Left renal pelvis (tissue), 4 donors: ENCODE data around the gene ZNF14. TPM values are rescaled to one million over a fixed set of nuclear protein-coding genes. Genes with fewer than 3 reads are reported as not detected.
A peak's percentile ranks its signal among the peaks of the same experiment; 100 is the strongest.
"Not testable (repeated sequence)": the region's sequence is repeated elsewhere in the genome, so short reads cannot be mapped to it uniquely, and the experiment has no call there.

Experiments
- DNase-seq, 4 donors: peaks; one replicate each; pipeline ENCODE4 v3.0.0-alpha.2; 2013; ENCODE audit warnings: low read depth in 4 of 4, low spot score in 3 of 4
- polyA plus RNA-seq, 4 donors: library from polyadenylated mRNA; unstranded; fragments of 120-200 nt; gene quantifications; one replicate each; pipeline ENCODE4 v1.2.1, GENCODE V29; 2013; ENCODE audit not compliant: insufficient read length in 4 of 4

ZNF14 gene
- polyA plus RNA-seq = 10 to 100 TPM; 10.2 to 17.7 (median 15.0) TPM

DNA sequence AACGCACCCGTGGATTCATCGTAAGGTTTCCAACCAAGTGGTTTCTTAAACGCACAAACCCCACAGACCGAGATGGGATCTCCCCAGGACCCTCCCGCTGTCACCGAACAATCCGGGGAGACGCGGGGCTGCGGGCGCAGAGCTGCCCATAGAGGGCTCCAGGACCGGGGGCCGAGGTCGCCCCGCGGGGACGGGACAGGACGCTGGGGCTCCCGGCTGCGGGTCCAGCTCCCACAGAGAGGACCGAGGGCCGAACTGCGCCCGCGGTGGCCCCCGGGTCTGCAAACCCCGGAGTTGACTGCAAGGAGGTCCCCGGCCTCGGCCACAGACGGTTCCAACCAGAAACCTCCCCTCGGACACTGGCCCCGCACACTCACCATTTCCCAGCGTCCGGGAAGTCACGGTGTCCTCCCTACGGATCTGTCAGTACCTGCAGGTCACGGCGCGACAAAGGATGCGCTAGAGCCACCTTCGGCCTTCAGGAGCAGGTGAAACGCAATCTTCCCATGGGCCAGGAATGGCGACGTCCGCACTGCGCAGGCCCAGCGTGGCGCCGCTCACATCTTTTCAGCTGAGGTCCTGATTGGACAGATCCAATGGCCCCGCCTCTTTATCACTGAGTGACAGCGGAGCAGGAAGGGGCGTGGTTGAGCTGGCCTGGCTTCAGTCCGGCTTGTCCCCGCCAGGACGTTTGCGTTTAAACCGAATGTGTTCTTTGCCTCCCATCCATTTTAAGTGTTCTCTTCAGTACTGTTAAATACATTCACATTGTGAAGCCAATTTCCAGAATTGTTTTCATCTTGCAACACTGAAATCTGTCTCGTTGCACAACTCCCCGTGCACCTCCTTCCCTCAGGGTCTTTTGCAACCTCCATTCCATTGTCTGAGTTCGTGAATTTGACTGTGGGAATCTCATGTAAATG lies at the start of gene ZNF14:
Gene ZNF14, minus strand, starts transcription at position 534 of the 923 bp plus-strand sequence. Its CDS starts 154 bp downstream, at position 380.
- DNase-seq = peak; percentile 91 to 93 (median 92)

DNA sequence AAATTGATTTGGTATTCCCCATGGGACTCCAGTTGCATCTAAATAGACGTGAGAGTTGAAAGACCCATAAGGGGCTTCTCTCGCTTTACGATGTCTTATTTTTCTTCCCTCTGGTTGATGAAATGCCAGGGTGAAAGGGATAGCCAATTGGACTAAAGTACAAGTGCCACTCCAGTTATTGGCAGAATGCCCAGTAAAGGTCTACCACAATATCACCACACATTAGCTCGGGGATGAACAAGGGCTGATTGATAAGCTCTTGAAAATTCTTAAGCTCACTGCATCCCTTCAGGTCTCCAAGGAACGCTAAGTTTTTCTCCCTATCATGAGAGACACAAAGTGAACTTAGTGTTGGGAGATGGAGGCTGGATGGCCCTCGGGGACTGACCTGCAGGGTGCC lies 48.9 kb upstream of the ZNF14 start:
- DNase-seq = not testable (repeated sequence)

GRCh38 chr19:19778666-19779065 lies 45.8 kb upstream of the ZNF14 start:
- no peak for DNase-seq

DNA sequence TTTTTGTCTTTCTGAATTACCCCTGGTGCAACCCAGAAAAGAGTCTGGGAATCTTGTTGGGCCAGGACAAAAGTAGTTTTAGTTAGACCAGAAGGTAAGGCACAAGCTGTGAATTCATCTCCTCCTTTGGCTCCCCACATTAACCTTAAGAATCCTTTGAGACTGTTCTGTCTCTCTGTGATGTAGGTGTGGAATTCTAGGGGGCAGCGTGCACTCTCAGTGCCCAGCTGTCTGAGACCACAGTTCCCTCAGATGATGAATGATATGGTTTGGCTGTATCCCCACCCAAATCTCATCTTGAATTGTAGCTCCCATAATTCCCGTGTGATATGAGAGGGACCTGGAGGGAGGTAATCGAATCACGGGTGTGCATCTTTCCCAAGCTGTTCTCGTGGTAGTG lies 44.8 kb upstream of the ZNF14 start:
- no peak for DNase-seq

- DNase-seq = peak; percentile 92 to 97 (median 96)
Measured at GRCh38 chr19:19776206-19777008, 43.5 kb upstream of the ZNF14 start.

- peak in 1 of 4 donors; percentile 18 for DNase-seq
Measured at GRCh38 chr19:19775891-19776205, 42.9 kb upstream of the ZNF14 start.

GRCh38 chr19:19774354-19775033 lies 41.6 kb upstream of the ZNF14 start:
- DNase-seq = no peak

GRCh38 chr19:19771963-19772362 lies 39.1 kb upstream of the ZNF14 start:
- not testable (repeated sequence) for DNase-seq

GRCh38 chr19:19769971-19770370 lies 37.1 kb upstream of the ZNF14 start:
- DNase-seq = not testable (repeated sequence)

- DNase-seq = no peak
Measured at GRCh38 chr19:19758164-19758563, 25.3 kb upstream of the ZNF14 start.

DNA sequence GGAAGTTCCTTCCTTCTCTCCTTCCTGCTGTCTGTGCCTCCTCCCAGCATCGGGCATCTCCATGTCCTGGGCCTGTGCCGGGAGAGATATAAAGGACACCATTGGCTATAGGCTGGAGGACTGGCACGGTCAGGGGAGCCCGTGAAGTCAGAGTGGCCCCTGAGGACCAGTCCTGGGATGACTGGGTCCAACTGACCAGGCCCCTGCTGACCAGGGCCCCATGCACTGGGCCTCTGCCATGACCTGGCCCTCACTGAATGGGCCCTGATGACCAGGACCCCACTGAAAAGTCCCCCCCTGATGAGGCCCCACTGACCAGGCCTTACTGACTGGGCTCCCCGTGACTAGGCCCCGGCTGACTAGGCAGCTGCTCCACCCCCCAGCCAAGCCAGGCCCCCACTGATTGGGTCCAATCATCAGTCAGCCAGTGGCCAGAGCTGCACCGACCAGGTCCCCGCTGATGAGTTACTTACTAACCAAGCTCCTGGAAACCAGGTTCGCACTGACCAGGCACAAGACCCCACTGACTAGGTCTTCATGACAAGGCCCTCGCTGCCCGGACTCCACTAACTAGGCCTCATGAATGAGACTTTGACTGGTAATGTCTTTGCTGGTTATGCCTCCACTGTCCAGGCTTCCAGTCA lies 20.0 kb upstream of the ZNF14 start:
- DNase-seq = no peak

GRCh38 chr19:19751846-19752245 lies 18.9 kb upstream of the ZNF14 start:
- no peak for DNase-seq

DNA sequence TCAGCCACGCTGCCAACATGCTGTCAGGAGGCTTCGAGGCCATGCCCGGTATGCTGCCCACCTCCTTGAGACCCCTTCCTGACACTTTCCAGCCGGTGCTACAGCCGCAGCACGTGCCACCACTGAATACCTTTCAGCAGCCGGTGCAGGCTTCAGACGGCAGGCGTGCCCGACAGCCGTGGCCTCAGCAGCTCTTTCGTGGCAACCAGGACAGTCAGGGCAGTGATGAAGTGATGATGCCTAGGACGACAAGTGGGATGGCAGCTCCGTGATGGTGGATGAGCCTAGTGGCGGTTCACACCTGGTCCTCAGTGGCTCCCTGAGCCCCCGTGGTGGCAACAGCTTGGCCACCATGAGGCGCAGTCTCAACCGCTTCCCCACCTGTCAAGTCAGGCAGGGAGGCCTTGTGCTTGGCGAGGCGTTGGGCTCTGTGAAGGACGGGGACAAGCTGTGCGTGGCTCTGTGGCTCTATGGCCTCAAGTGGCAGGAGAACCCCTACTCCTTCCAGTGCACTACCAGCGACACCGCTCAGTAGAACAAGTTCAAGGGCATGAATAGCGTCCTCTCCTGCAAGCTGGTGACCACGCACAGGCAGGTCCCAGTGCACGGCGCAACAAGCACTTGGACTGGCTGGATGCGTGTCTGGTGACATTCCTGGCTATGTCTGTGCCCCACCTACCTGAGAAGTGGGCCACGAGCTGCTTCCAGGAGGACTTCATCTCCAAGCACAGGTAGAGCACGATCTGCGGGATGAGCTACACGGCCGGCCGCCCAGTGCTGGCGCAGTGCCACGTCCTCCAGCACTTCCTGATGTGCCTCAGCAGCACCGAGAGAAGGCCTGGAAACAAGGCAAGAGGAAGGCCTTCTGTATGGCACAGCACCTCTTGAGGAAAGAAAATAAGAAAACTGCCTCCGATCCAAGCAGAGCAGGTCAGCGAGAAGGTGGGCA lies 18.2 kb upstream of the ZNF14 start:
- no peak for DNase-seq

- no peak for DNase-seq
Measured at GRCh38 chr19:19749908-19750841, 17.3 kb upstream of the ZNF14 start.

- no peak for DNase-seq
Measured at GRCh38 chr19:19749117-19749907, 16.4 kb upstream of the ZNF14 start.

DNA sequence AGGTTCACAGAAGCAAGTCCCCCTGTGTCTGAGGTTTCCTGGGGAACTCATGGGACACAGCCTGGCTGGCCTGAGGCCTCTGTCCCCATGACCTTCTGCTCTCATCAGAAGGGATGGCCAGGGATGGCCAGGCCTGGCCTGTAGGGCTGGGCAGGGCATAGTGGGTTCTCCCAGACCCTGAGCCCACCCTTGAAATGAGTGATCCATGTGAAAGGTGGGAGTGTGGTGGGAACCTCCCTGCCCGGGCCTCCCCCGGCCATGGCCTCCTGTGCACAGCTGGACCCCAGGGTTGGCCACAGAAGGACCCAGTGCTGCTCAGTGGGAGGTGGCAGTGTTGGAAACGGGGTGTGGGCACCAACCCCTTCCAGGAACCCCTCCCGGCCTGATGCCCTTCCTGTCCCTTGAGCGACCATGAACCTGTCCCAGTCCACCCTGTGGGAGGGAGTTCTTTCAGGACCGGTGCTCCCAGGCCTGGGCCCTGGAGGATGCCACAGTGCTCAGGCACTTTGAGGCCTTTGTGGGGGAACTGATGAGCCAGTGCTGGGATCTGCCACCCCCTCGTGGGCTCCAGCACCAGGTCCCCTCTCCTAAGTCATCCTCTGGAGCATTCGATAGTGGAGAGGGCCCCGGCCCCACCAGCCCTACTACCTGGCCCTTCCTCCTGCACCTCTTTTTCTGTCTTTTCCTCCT lies 15.5 kb upstream of the ZNF14 start:
- no peak for DNase-seq
